Measurements from ENCODE around the gene NUDT16L1.

GRCh38 chr16:4714996-4715395, 21.6 kb downstream of the NUDT16L1 start:
- TF ChIP-seq MAX (IDR thresholded peaks at IDR 0.05), result no peak
- no peak for TF ChIP-seq RFX5 (IDR thresholded peaks at IDR 0.05; ENCODE audit: borderline replicate concordance, low read depth, low read length)
- no peak for TF ChIP-seq NRF1 (IDR thresholded peaks at IDR 0.05; ENCODE audit: low read depth, low read length)
- no peak for TF ChIP-seq TAF1 (IDR thresholded peaks at IDR 0.05; ENCODE audit: low read depth, low read length)
- no peak for TF ChIP-seq POLR2AphosphoS5 (IDR thresholded peaks at IDR 0.05; ENCODE audit: low read depth, low read length)
- no peak for TF ChIP-seq EZH2 (IDR thresholded peaks at IDR 0.05; ENCODE audit: low read depth, low read length, severe bottlenecking)
- TF ChIP-seq RNF2 (IDR thresholded peaks at IDR 0.05; ENCODE audit: borderline replicate concordance, low read depth, low read length, missing control alignments, poor library complexity, severe bottlenecking), result no peak
- no peak for TF ChIP-seq CTCF (IDR thresholded peaks at IDR 0.05; ENCODE audit: control extremely low read depth in 1 of 3, insufficient read depth in 1 of 3, low read depth in 1 of 3, low read length in 3 of 3)
- no peak for TF ChIP-seq RBBP5 (IDR thresholded peaks at IDR 0.05; ENCODE audit: borderline replicate concordance, low read depth, low read length)

Measured in H1 (cell line).